ENCODE data around the gene MYO1D.

MYO1D gene

GRCh38 chr17:32625971-32626370, 251.0 kb downstream of the MYO1D start:
- TF ChIP-seq CTCF (IDR thresholded peaks at IDR 0.05; ENCODE audit: low read depth, low read length, missing control alignments): no peak
- no peak for DNase-seq (ENCODE audit: extremely low read depth, low read depth)
- no peak overlapping the region for H3K4me3 ChIP-seq (replicated peaks; ENCODE audit: low read depth, low read length)

GRCh38 chr17:32623196-32623595, 253.7 kb downstream of the MYO1D start:
- H3K4me3 ChIP-seq (replicated peaks; ENCODE audit: low read depth, low read length): no peak overlapping the region
- no peak for DNase-seq (ENCODE audit: extremely low read depth, low read depth)
- TF ChIP-seq CTCF (IDR thresholded peaks at IDR 0.05; ENCODE audit: low read depth, low read length, missing control alignments): no peak

DNA sequence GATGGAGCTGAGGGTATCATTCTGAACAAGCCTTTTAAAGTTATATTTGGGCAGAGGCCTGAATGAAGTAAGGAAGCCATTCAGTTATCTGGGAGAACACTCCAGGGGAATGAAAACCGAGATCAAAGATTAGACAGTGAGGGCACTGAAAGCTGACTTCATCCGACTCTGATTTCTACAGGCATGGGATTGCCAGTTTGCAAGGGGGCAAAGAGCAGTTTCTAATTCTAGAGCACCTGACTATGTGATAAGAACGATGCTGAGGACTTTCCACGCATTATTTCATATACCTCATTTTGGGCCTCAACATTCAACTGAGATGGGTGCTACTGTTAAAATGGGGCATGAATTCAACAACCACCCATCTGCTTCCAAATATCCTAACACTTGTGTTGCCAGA, 254.4 kb downstream of the MYO1D start:
- TF ChIP-seq CTCF (IDR thresholded peaks at IDR 0.05; ENCODE audit: low read depth, low read length, missing control alignments): no peak
- no peak for DNase-seq (ENCODE audit: extremely low read depth, low read depth)
- H3K4me3 ChIP-seq (replicated peaks; ENCODE audit: low read depth, low read length): no peak overlapping the region

DNA sequence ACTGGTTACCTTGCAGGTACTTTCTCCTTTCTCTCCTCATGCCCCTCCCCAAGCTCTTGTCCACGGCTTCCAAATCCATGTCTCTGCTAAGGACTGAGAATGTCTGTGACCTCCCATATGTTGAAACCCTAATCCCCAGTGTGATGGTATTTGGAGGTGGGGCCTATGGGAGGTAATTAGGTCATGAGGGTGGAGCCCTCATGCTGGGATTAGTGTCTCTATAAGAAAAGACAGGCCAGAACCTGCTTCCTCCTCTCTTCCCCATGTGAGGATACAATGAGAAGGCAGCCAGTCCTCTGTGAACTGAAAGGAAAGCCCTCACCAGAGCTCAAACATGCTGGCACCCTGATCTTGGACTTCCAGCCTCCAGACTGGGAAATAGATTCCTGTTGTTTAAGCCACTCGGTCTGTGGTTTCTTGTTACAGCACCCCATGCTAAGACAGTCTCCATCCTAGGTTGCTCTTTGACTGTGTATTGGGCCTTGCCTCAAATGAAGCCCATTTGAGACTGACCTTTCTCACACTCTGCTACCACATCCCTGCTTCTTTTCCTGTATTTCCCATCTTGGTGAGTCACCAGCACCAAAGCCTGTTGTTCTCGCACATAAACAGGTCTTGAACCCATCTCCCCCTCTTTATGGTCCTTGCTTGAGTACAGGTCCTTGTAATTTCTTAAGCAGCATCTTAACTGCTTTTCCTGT, 255.2 kb downstream of the MYO1D start:
- H3K4me3 ChIP-seq (replicated peaks; ENCODE audit: low read depth, low read length): no peak overlapping the region
- TF ChIP-seq CTCF (IDR thresholded peaks at IDR 0.05; ENCODE audit: low read depth, low read length, missing control alignments): no peak
- DNase-seq (ENCODE audit: extremely low read depth, low read depth): peak; percentile 14

DNA sequence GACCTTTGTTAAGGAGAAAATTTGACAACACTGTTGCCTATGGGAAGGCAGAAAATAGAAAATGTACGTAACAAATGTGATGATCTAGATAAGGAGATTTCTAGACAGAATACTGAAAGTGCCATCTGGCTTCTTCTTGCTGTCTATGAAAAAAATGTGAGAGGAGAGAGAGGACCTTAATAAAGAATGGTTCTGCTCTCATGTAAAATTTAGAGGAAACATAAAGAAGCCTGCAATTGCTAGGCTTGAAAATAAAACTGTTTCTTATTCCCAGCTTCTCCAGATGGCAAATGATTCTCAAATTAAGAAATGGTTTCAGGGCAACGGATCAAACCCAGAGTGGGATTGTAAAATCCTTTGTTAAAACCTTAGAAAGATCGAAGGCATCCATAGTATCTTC, 261.6 kb downstream of the MYO1D start:
- H3K4me3 ChIP-seq (replicated peaks; ENCODE audit: low read depth, low read length): no peak overlapping the region
- no peak for DNase-seq (ENCODE audit: extremely low read depth, low read depth)
- TF ChIP-seq CTCF (IDR thresholded peaks at IDR 0.05; ENCODE audit: low read depth, low read length, missing control alignments): no peak

- H3K4me3 ChIP-seq (replicated peaks; ENCODE audit: low read depth, low read length): no peak overlapping the region
- no peak for DNase-seq (ENCODE audit: extremely low read depth, low read depth)
- no peak for TF ChIP-seq CTCF (IDR thresholded peaks at IDR 0.05; ENCODE audit: low read depth, low read length, missing control alignments)
These were observed 266.0 kb downstream of the MYO1D start for GRCh38 chr17:32610943-32611342.
